ENCODE results near the gene UNC5B.

GRCh38 chr10:71262817-71263216 is 50.4 kb downstream of the UNC5B start:
- TF ChIP-seq EZH2 (optimal IDR thresholded peaks at IDR 0.05; ENCODE audit: low read depth, low read length) (no peak), CTCF (IDR thresholded peaks at IDR 0.05; ENCODE audit: low read length) (no peak)
